ENCODE results near the gene ZMIZ1. TPM values are rescaled to one million over a fixed set of nuclear protein-coding genes. Genes with fewer than 3 reads are reported as not detected.

Gene ZMIZ1
- total RNA-seq, 4 donors from 2014 or later: 58.1 to 87.4 (median 74.2) TPM

DNA sequence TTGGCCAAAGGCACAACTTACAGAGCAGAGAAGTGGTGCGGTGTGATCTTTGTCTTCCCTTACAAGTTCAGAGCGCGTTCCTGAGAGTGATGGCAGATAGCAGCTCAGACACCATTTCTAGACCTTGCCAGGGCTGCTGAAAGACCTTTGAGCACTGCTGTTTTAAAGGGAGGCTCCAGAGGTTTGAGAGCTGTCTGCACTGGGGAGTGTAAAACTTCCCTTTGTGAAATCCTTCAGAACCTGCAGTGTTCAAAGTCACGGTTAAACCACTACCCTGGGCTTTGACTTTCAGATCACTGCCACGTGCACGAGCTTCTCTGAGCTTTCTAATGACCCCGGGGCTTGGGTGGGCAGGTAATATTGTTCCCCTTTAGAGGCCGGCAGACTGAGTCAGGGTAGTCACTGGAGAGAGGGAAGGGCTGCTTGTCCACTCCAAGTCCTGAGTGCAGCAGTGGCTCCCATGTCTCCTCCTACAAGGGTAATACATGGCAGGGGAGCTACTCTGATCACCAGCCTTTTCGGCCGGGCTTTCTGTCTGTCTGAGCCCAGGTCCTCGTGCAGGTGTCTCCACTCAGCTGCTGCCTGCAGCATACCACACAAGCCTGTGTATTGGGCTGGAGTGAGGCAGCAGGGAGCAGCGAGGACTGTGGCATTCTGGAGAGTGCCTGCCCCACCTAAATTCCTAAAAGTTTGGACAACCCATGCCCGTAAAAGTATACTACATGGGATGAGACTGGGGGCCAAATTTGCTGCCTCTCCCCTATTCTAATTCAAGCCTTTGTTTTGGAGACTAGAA, 63.3 kb downstream of the ZMIZ1 start:
- 85 to 86% methylated on average over 13 of the region's 13 CpGs for WGBS, 2 donors
- DNase-seq (ENCODE audit: low spot score in 2 of 2): no peak
- intact Hi-C loops (cut with DNase I; ENCODE audit: low total_unique reads): no loop called here
- H3K4me3 ChIP-seq (ENCODE audit: low read depth, poor library complexity, severe bottlenecking): no peak overlapping the region
- no peak for TF ChIP-seq POLR2A (IDR thresholded peaks at IDR 0.05)
- TF ChIP-seq, protein P1, sequence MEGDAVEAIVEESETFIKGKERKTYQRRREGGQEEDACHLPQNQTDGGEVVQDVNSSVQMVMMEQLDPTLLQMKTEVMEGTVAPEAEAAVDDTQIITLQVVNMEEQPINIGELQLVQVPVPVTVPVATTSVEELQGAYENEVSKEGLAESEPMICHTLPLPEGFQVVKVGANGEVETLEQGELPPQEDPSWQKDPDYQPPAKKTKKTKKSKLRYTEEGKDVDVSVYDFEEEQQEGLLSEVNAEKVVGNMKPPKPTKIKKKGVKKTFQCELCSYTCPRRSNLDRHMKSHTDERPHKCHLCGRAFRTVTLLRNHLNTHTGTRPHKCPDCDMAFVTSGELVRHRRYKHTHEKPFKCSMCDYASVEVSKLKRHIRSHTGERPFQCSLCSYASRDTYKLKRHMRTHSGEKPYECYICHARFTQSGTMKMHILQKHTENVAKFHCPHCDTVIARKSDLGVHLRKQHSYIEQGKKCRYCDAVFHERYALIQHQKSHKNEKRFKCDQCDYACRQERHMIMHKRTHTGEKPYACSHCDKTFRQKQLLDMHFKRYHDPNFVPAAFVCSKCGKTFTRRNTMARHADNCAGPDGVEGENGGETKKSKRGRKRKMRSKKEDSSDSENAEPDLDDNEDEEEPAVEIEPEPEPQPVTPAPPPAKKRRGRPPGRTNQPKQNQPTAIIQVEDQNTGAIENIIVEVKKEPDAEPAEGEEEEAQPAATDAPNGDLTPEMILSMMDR (IDR thresholded peaks at IDR 0.05): no peak

DNA sequence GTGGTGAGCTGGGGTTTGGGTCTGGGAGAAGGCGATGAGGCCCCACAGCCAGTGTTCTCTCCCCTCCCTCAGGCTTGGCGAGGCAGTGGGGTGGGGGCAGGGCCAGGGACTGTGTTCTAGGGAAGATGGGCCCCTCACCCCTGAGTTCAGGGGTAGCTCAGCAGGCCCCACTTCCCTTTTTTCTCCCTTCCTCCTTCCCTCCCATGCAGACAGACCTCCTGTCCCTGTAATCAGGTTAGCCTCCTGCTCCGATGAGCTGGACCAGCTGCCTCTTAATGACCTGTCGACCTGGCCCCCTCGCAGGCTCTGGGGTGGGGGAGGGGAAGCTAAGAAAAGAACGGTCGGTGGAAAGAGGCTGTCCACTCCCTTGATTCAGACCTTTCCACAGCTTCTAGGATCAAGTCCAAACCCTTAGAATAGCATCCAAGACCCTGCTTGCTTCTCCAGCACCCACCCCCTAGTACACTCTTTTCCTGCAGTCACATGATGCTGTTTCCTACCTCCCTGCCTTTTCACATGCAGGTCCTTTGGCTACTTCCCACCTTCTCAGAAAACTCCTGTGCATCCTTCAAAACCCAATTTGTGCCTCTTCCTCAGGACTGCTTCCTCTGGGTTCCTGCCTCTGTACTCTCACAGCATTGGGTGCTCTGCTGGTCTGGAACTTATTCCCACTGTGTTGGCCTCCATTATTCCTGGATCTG, 64.1 kb downstream of the ZMIZ1 start:
- intact Hi-C loops (cut with DNase I; ENCODE audit: low total_unique reads): no loop called here
- no peak for DNase-seq (ENCODE audit: low spot score in 2 of 2)
- no peak overlapping the region for H3K4me3 ChIP-seq (ENCODE audit: low read depth, poor library complexity, severe bottlenecking)
- 78 to 92% methylated on average over 7 of the region's 7 CpGs for WGBS, 2 donors
- TF ChIP-seq, protein P1 (IDR thresholded peaks at IDR 0.05): no peak
- no peak for TF ChIP-seq POLR2A (IDR thresholded peaks at IDR 0.05)

DNA sequence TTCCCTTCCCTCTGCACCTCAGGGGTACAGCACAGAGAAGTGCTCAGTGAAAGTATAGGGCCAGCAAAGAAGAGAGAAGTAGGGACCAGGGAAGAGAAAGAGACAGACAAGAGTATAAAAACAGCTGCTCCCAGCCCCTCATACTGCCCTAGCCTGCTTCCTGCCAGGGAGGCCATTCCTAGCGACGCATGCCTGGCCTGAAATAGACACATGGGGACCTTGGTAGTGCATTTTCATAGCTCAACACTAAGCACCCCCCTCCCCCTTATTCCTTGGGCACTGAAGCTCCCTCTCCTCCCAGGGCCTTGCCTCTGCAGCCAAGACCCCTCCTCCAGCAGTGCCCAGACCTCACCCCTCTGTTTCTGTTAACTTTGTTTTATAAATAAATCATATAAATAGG, 64.7 kb downstream of the ZMIZ1 start:
- H3K4me3 ChIP-seq (ENCODE audit: low read depth, poor library complexity, severe bottlenecking): no peak overlapping the region
- DNase-seq (ENCODE audit: low spot score in 2 of 2): no peak
- intact Hi-C loops (cut with DNase I; ENCODE audit: low total_unique reads): no loop called here
- 71 to 73% methylated on average over 2 of the region's 2 CpGs for WGBS, 2 donors
- TF ChIP-seq, protein P1 (IDR thresholded peaks at IDR 0.05): no peak
- no peak for TF ChIP-seq POLR2A (IDR thresholded peaks at IDR 0.05)

DNA sequence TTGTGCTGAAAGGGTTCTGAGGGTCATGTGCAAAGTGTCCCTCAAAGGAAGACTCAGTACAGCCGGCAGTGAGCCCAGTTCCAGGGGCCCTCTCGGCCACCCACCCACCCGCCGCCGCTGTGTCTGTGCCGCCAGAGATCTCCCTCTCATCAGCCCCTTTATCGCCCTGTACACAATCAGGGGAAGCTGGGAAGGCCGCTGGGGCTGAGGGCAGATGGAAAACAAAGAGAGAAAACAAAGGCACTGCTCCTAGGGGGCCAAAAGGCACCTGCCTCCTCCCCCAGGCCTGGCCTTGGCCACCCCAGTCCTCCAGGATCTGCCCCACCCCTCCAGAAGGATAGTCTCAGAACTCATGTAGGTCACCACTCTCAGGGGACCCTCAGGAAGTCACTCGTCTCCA, 67.0 kb downstream of the ZMIZ1 start:
- intact Hi-C loops (cut with DNase I; ENCODE audit: low total_unique reads): no loop called here
- no peak overlapping the region for H3K4me3 ChIP-seq (ENCODE audit: low read depth, poor library complexity, severe bottlenecking)
- TF ChIP-seq POLR2A (IDR thresholded peaks at IDR 0.05): no peak
- TF ChIP-seq, protein P1 (IDR thresholded peaks at IDR 0.05): no peak
- 79 to 83% methylated on average over 9 of the region's 9 CpGs for WGBS, 2 donors
- no peak for DNase-seq (ENCODE audit: low spot score in 2 of 2)

DNA sequence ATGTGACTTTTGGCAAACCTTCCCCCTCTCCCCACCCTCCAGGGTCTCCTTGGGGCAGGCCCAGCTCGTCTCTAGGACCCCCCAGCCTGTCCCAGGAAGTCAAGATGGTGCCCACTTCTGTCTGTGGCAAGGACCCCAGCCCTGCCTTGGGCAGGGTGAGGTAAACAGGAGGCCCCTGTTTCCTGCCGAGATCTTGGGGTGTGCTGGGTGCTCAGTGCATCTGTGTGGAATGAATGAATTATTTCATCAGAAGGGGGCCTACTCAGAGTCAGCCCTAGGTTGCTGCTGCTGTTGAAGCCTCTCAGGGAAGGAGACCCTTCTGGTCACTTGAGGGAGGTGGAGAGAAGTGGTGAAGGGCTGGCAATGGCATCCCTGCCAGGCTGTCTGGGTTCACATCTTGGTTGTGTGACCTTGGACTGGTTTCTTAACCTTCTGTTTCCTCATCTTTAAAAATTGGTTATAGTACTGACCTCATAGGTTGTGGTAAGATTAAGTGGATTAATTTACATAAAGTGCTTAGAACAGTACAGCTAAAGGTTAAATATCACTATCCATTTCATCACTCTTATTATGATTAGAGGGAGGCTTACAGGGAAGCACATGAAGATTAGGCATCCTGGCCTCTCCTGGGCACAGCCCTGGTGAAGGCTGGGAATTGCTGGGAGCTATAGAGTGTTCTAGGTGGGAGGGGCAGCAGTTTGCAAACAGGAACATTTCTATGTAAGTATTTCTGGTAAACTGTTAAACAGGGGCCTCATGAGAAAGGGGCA, 67.7 kb downstream of the ZMIZ1 start:
- no peak for DNase-seq (ENCODE audit: low spot score in 2 of 2)
- WGBS, 2 donors: 72 to 74% methylated on average over 2 of the region's 2 CpGs
- TF ChIP-seq POLR2A (IDR thresholded peaks at IDR 0.05): no peak
- TF ChIP-seq, protein P1 (IDR thresholded peaks at IDR 0.05): no peak
- intact Hi-C loops (cut with DNase I; ENCODE audit: low total_unique reads): no loop called here
- no peak overlapping the region for H3K4me3 ChIP-seq (ENCODE audit: low read depth, poor library complexity, severe bottlenecking)

All from lower leg skin (tissue), 4 donors.